ENCODE data around the gene CREBBP. TPM values are rescaled to one million over a fixed set of nuclear protein-coding genes. Genes with fewer than 3 reads are reported as not detected.

CREBBP gene
- total RNA-seq, 2 donors from 2014 or later, result 65.0 to 103 TPM

DNA sequence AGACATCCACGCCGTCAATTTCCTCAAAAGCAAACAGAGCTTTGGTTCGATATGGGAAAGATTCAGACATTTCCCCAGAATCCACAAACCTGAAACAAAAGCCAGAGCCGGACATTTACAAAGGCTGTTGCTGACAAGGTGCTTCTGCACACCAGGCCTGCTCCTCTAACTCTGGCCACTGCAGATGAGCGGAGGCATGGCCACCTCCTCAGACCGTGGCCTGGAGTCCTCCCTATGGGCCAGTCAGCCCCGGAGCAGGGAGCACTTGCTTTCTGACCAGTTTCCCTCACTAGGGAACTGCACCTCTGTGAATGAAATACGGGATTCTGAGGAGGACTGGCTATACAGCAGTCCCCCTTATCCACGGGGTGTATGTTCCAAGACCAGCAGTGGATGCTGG is 140.9 kb downstream of the CREBBP start:
- H3K27me3 ChIP-seq (replicated peaks; ENCODE audit: insufficient read depth), result no peaks in the 10 kb centered on the region
- no peak for DNase-seq (ENCODE audit: low spot score)
- H3K4me1 ChIP-seq (ENCODE audit: control insufficient read depth in 1 of 2, low read depth in 2 of 2), result no peaks in the 10 kb centered on the region
- no peak for ATAC-seq (ENCODE audit: insufficient number of reproducible peaks, low FRiP score, low read depth)
- H3K9me3 ChIP-seq, result no peaks in the 10 kb centered on the region
- no peak overlapping the region for H3K4me3 ChIP-seq
- TF ChIP-seq, protein P1, sequence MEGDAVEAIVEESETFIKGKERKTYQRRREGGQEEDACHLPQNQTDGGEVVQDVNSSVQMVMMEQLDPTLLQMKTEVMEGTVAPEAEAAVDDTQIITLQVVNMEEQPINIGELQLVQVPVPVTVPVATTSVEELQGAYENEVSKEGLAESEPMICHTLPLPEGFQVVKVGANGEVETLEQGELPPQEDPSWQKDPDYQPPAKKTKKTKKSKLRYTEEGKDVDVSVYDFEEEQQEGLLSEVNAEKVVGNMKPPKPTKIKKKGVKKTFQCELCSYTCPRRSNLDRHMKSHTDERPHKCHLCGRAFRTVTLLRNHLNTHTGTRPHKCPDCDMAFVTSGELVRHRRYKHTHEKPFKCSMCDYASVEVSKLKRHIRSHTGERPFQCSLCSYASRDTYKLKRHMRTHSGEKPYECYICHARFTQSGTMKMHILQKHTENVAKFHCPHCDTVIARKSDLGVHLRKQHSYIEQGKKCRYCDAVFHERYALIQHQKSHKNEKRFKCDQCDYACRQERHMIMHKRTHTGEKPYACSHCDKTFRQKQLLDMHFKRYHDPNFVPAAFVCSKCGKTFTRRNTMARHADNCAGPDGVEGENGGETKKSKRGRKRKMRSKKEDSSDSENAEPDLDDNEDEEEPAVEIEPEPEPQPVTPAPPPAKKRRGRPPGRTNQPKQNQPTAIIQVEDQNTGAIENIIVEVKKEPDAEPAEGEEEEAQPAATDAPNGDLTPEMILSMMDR (IDR thresholded peaks at IDR 0.05), result no peak
- no peak overlapping the region for H3K27ac ChIP-seq
- H3K36me3 ChIP-seq, result peaks cover 93% of the 10 kb centered on the region

DNA sequence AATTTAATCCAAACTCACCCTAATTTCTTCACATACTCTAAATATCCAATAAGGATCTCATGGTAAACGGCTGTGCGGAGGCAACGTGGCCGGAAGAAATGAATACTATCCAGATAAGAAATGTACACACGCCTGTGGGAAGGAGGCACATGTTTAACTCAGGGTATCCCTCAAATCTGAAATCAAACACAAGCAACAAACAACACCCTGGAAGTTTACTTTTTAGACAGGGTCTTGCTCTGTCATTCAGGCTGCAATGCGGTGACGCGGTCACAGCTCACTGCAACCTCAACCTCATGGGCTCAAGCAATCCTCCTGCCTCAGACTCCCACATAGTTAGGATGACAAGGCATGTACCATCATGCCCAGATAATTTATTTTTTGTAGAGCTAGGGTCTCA is 142.0 kb downstream of the CREBBP start:
- no peaks in the 10 kb centered on the region for H3K4me1 ChIP-seq (ENCODE audit: control insufficient read depth in 1 of 2, low read depth in 2 of 2)
- TF ChIP-seq, protein P1 (IDR thresholded peaks at IDR 0.05), result no peak
- no peaks in the 10 kb centered on the region for H3K9me3 ChIP-seq
- no peak for ATAC-seq (ENCODE audit: insufficient number of reproducible peaks, low FRiP score, low read depth)
- no peak for DNase-seq (ENCODE audit: low spot score)
- no peak overlapping the region for H3K4me3 ChIP-seq
- H3K36me3 ChIP-seq, result peaks cover 90% of the 10 kb centered on the region
- no peak overlapping the region for H3K27ac ChIP-seq
- no peaks in the 10 kb centered on the region for H3K27me3 ChIP-seq (replicated peaks; ENCODE audit: insufficient read depth)

DNA sequence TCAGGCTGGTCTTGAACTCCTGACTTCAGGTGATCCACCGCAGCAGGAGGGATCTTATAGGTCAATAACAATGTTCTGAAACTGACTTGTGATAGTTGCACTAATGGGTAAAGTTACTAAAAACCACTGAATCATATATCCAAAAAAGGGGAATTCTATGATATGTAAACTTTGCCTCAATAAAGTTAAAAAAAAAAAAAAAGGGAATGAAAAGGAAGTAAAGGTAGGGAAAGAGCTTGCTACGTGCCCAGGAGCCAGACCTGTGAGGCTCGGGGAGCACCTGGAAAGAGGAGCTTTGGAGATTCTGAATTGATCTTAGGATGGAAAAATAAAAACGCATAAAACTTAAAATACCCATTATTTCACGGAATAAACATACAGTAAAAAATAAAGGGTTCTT is 142.4 kb downstream of the CREBBP start:
- no peaks in the 10 kb centered on the region for H3K9me3 ChIP-seq
- H3K36me3 ChIP-seq, result peaks cover 86% of the 10 kb centered on the region
- H3K27me3 ChIP-seq (replicated peaks; ENCODE audit: insufficient read depth), result no peaks in the 10 kb centered on the region
- H3K27ac ChIP-seq, result no peak overlapping the region
- no peaks in the 10 kb centered on the region for H3K4me1 ChIP-seq (ENCODE audit: control insufficient read depth in 1 of 2, low read depth in 2 of 2)
- no peak for ATAC-seq (ENCODE audit: insufficient number of reproducible peaks, low FRiP score, low read depth)
- no peak for DNase-seq (ENCODE audit: low spot score)
- no peak overlapping the region for H3K4me3 ChIP-seq
- TF ChIP-seq, protein P1 (IDR thresholded peaks at IDR 0.05), result no peak

DNA sequence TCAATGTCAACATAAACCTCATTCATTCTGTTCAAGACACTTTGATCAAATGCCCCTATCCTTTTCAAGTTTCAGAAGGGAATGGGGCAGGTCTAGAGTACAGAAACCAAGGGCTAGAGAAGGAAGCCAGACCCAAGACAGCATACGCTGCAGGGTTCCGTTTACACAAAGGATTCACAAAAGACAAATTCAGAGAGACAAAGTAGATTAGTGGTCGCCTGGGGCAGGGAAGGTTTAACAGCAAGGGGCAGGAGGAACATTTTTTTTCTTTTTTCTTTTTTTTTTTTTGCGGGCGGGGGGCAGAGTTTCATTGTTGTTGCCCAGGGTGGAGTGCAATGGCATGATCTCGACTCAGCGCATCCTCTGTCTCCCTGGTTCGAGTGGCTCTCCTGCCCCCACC is 143.3 kb downstream of the CREBBP start:
- no peaks in the 10 kb centered on the region for H3K27me3 ChIP-seq (replicated peaks; ENCODE audit: insufficient read depth)
- no peak overlapping the region for H3K27ac ChIP-seq
- DNase-seq (ENCODE audit: low spot score) (no peak), ATAC-seq (ENCODE audit: insufficient number of reproducible peaks, low FRiP score, low read depth) (no peak)
- no peaks in the 10 kb centered on the region for H3K9me3 ChIP-seq
- H3K4me3 ChIP-seq, result no peak overlapping the region
- no peaks in the 10 kb centered on the region for H3K4me1 ChIP-seq (ENCODE audit: control insufficient read depth in 1 of 2, low read depth in 2 of 2)
- TF ChIP-seq, protein P1 (IDR thresholded peaks at IDR 0.05), result no peak
- peaks cover 79% of the 10 kb centered on the region for H3K36me3 ChIP-seq

DNA sequence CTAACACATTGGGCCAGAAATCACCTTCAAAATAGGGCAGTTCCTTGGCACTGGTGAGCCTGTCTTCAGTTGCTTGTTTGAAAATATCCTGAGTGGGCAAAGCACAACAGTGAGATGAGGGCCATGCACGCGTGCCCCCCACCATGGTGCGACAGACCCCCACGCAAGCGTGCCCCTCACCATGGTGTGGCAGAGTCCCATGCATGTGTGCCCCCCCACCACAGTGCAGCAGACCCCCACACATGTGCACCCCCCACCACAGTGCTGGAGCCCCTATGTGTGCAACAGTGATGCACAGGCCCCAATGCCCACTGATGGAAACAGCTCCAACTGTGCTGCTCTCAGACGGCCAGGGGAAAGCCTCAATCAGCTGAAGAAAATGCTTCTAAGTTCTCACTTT is 144.4 kb downstream of the CREBBP start:
- Histone ChIP-seq H3K9me3 (no peaks in the 10 kb centered on the region), H3K27me3 (replicated peaks; ENCODE audit: insufficient read depth) (no peaks in the 10 kb centered on the region), H3K4me3 (no peak overlapping the region), H3K4me1 (ENCODE audit: control insufficient read depth in 1 of 2, low read depth in 2 of 2) (no peaks in the 10 kb centered on the region), H3K27ac (no peak overlapping the region), H3K36me3 (peaks cover 80% of the 10 kb centered on the region)
- ATAC-seq (ENCODE audit: insufficient number of reproducible peaks, low FRiP score, low read depth), result no peak
- no peak for DNase-seq (ENCODE audit: low spot score)
- TF ChIP-seq, protein P1 (IDR thresholded peaks at IDR 0.05), result no peak

Measured in thoracic aorta (tissue), 2 donors.